Psoas muscle (tissue), 8 donors: ENCODE data around the gene LRRC4C. TPM values are rescaled to one million over a fixed set of nuclear protein-coding genes. Genes with fewer than 3 reads are reported as not detected.

Experiments
- ATAC-seq, 4 donors: fragments of 200-7000 bp; cut with Tn5 transposase; one replicate each; pipeline ENCODE4 v1.9.1; 2020; ENCODE audit warnings: moderate library complexity in 3 of 4, mild to moderate bottlenecking in 2 of 4
- DNase-seq, 2 donors: peaks; one replicate each; pipeline ENCODE4 v3.0.0-alpha.2; 2020
- H3K27ac ChIP-seq: fragments of 200-600 bp; one replicate; pipeline ENCODE4 v1.8.0; 2022
- H3K27me3 ChIP-seq, 3 donors: fragments of 200-600 bp in 1 of 3; one replicate each; pipeline versions ENCODE4 v1.6.1 to v1.8.0; 2013 to 2022; ENCODE audit warnings: low read length in 2 of 3, mild to moderate bottlenecking in 2 of 3, moderate library complexity in 1 of 3; ENCODE audit not compliant: insufficient read depth in 3 of 3
- H3K36me3 ChIP-seq, 2 donors: fragments of 200-600 bp in 1 of 2; one replicate each; pipeline versions ENCODE4 v1.6.1 to v1.8.0; 2013 to 2022; ENCODE audit warnings: low read depth in 1 of 2, mild to moderate bottlenecking in 1 of 2, moderate library complexity in 1 of 2; ENCODE audit not compliant: insufficient read depth in 1 of 2
- H3K4me1 ChIP-seq: fragments of 200-600 bp; one replicate; pipeline ENCODE4 v1.8.0; 2022
- H3K4me3 ChIP-seq: fragments of 200-600 bp; one replicate; pipeline ENCODE4 v1.8.0; 2022; ENCODE audit warnings: mild to moderate bottlenecking
- H3K9me3 ChIP-seq: fragments of 200-600 bp; one replicate; pipeline ENCODE4 v1.8.0; 2022
- CTCF ChIP-seq: fragments of 200-600 bp; IDR thresholded peaks from one replicate; pipeline ENCODE4 v1.8.0; 2022; ENCODE audit warnings: antibody characterized with exemption
- WGBS, 3 donors: extraction: QIAGEN DNeasy Blood & Tissue Kit; methylation state at CpG; one replicate each; pipeline versions ENCODE4 v1.1.6 to v1.1.7; 2013; 5-methylcytosine and 5-hydroxymethylcytosine counted together
- intact Hi-C, 2 donors: fragments of 100-400 bp; cut with DNase I; formaldehyde crosslinking; loops; one replicate each; pipeline versions ENCODE4 v1.11.0 to v1.14.2; 2022
- polyA plus RNA-seq, 3 donors: library from polyadenylated mRNA; stranded (reverse); fragments of 200-250 nt; gene quantifications; one replicate each; pipeline ENCODE4 v1.2.3, GENCODE V29; 2013
- total RNA-seq, 4 donors: library from RNA; stranded (reverse); fragmentation: NEBNext Ultra II Directional in 2 of 4; extraction: Animal tissue kit (Norgen Biotek cat#: 25700) in 2 of 4; gene quantifications; one replicate each; pipeline versions ENCODE4 v1.2.1 to v1.2.4, GENCODE V29; 2021 to 2023
- donor health status: healthy with polysubstance abuse.
- donor health status: DM: no; HTN: no; CAD: no; lungs with moderate emphysema.
- donor health status: Bipolar disorder and iron deficiency.
- donor health status: healthy.
- donor health status: DM: yes; HTN: yes; CAD: no.
- donor health status: DM: no; HTN: no; CAD: no.
- donor health status: DM: no; HTN: no; CAD: no.
- donor health status: DM: yes; HTN: yes; CAD: no.

LRRC4C gene
- total and polyA plus RNA-seq, 7 donors, result 0.04 to 0.34 (median 0.12) TPM; not detected in 1

DNA sequence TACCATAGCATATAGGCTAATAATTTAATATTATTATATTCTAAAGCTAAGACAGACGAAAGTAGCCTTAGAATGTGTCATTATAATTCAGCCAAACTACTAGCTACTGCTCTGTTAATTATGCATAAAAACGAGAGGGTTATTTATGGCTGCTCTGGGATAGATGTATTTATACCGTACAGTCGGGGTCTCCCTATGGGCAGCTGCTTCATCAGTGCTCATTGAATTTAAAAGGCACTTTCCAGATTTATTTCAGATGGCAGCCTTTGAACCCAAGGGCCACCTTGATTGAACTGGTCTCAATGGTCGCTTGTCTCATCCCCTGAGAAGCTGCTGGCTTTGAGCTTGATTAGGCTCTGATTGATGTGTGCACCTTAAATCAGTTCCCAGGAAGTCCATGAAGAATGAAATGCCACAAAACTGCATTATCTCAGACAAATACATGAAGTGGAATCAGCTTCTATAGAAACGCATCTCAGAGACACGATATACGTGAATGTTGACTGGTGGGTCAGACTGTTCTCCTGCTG lies 377.6 kb downstream of the LRRC4C start:
- Histone ChIP-seq H3K27ac (no peak overlapping the region), H3K9me3 (no peaks in the 10 kb centered on the region), H3K27me3 (no peaks in the 10 kb centered on the region), H3K4me3 (no peak overlapping the region), H3K4me1 (no peaks in the 10 kb centered on the region), H3K36me3 (no peaks in the 10 kb centered on the region)
- TF ChIP-seq CTCF, result no peak
- intact Hi-C loops, result no loop called here
- 52 to 58% (median 57%) methylated on average over 8 of the region's 8 CpGs for WGBS, 3 donors
- no peak for DNase-seq
- no peak for ATAC-seq

GRCh38 chr11:41074318-41074717 lies 385.1 kb downstream of the LRRC4C start:
- ATAC-seq (no peak), DNase-seq (no peak)
- intact Hi-C loops, result no loop called here
- Histone ChIP-seq H3K9me3 (no peaks in the 10 kb centered on the region), H3K4me1 (no peaks in the 10 kb centered on the region), H3K27me3 (no peaks in the 10 kb centered on the region), H3K27ac (no peak overlapping the region), H3K4me3 (no peak overlapping the region), H3K36me3 (no peaks in the 10 kb centered on the region)
- TF ChIP-seq CTCF, result no peak

- peak in 1 of 2 donors; percentile 40 for DNase-seq
- Histone ChIP-seq H3K27me3 (no peaks in the 10 kb centered on the region), H3K4me1 (no peaks in the 10 kb centered on the region), H3K4me3 (no peak overlapping the region), H3K36me3 (no peaks in the 10 kb centered on the region), H3K27ac (no peak overlapping the region), H3K9me3 (peaks cover 4% of the 10 kb centered on the region)
- ATAC-seq, result no peak
- 75 to 78% (median 76%) methylated on average over 8 of the region's 8 CpGs for WGBS, 3 donors
- intact Hi-C loops, result no loop called here
- TF ChIP-seq CTCF, result no peak
Measured at GRCh38 chr11:41065432-41065831, 394.0 kb downstream of the LRRC4C start.

DNA sequence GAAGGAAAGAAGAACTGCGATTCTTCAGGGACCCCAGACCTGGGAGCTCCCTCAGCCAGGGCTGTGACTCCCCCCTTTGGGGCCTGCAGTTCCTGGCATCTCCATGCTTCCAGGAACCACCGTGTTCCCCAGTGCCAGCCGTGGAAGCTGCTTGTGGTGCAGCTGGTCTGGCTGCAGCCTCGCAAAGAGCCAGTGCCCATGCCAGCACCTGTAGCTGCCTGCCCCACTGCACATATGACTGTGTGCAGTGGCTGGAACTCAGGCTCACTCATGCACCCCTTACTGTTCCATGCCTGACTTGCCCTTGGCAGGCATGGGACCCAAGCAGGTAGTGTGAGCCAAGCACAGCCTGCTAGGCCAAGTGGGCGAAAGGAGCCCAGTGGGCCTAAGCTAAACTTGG lies 401.3 kb downstream of the LRRC4C start:
- Histone ChIP-seq H3K36me3 (no peaks in the 10 kb centered on the region), H3K9me3 (no peaks in the 10 kb centered on the region), H3K4me1 (no peaks in the 10 kb centered on the region), H3K4me3 (no peak overlapping the region), H3K27ac (no peak overlapping the region), H3K27me3 (no peaks in the 10 kb centered on the region)
- DNase-seq (no peak), ATAC-seq (no peak)
- 73 to 87% (median 86%) methylated on average over 5 of the region's 5 CpGs for WGBS, 3 donors
- no peak for TF ChIP-seq CTCF
- intact Hi-C loops, result no loop called here

DNA sequence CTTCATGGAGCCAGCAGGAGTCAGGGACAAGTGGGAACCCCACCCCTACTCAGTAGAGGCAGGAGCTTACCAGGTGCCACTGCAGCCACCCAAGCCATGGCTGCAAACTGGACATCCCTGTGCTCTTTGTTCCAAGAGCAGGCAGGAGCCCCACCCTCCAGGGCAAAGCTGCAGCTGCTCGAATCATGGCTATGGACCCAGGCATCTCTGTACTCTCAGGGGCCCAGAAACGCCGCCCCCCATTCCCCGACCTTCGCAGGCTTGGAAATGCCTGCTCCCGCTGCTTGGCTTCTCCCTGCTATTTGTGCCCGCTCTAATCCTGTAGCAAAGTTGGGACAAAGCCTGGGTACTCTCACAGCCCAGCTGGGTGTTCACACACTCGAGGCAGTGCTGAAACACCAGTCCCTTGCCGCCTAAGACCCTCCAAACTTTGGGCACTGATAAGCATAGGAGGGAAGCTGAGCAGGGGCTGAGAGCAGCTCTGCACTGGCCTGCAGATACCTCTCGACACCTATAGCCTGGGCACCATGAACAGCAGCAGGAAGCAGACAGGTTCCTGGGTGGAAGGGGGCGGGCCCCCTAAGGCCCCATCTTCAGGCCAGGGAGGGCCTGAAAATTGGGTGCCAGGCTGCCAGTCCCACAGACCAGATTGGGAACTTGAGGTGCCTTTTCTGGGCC lies 402.4 kb downstream of the LRRC4C start:
- 74 to 79% (median 75%) methylated on average over 11 of the region's 11 CpGs for WGBS, 3 donors
- DNase-seq (no peak), ATAC-seq (no peak)

More for the DNA sequence above, 402.4 kb downstream of the LRRC4C start:
- intact Hi-C loops, result no loop called here
- no peaks in the 10 kb centered on the region for H3K9me3 ChIP-seq
- no peak for TF ChIP-seq CTCF
- no peak overlapping the region for H3K4me3 ChIP-seq
- H3K27ac ChIP-seq, result no peak overlapping the region
- H3K36me3 ChIP-seq, result no peaks in the 10 kb centered on the region
- no peaks in the 10 kb centered on the region for H3K27me3 ChIP-seq
- H3K4me1 ChIP-seq, result no peaks in the 10 kb centered on the region
